Cardiac septum (tissue), 1 donor: ENCODE data around the gene STRIP2. TPM values are rescaled to one million over a fixed set of nuclear protein-coding genes. Genes with fewer than 3 reads are reported as not detected.
"Not testable (repeated sequence)": the region's sequence is repeated elsewhere in the genome, so short reads cannot be mapped to it uniquely, and the experiment has no call there.

Experiments
- DNase-seq: peaks from one replicate; pipeline ENCODE4 v3.0.0-alpha.2; 2020; ENCODE audit warnings: low spot score
- intact Hi-C: fragments of 100-400 bp; cut with DNase I; formaldehyde crosslinking; loops from one replicate; pipeline ENCODE4 v1.14.0; 2022
- long read RNA-seq: library from polyadenylated mRNA; unstranded; transcript quantifications from one replicate; pipeline ENCODE4 v2.0.0, GENCODE V29; 2021
- total RNA-seq: library from RNA; stranded (reverse); fragmentation: NEBNext Ultra II Directional; extraction: Animal tissue kit (Norgen Biotek cat#: 25700); gene quantifications from one replicate; pipeline ENCODE4 v1.2.1, GENCODE V29; 2021
- donor health status: DM: no; HTN: no; CAD: no.

The STRIP2 gene
- 20.4 TPM for total RNA-seq
- long read RNA-seq, full-length matches to known transcripts: 3 of 16 reads
- long read RNA-seq, partial matches to known transcripts: 6 of 16 reads
- long read RNA-seq, other reads (novel, unspliced or antisense): 7 of 16 reads

DNA sequence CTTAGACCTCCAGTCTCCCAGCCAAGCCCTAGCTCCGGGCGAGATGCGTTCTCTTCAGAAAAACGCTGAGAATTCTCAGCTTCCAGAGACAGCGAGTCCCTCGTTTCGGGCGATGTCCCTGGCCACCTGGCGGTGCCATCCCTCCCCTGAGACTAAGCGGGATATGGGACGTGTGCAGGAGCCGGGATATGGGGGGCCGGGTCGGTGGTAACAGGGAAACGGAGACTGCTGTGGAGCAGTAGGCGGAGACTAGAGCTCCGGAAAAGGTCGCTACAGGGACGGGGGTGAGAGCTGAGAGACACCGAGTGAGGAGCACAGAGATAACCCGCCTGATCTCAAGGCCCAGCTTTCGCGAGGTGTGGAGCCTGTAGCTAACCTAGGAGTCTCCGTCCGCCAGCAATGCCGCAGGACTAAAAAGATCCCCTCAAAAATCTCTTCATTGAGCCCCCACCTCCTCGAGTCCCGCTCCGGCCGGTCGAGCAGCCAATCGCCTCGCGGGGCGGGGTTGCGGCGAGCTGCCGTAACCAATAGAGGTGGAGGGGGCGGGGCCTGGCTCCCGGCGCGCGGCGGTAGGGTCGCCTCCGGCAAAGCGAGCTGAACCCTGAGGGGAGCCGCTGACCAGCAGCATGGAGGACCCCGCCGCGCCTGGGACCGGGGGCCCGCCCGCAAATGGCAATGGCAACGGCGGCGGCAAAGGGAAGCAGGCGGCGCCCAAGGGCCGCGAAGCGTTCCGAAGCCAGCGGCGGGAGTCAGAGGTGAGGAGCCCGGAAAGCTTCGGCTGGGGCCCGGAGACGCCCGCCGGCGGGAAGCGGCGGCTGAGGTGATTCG, at the start of gene STRIP2:
Gene STRIP2, plus strand, starts transcription at position 586 of the 828 bp plus-strand sequence. Its CDS starts 41 bp downstream, at position 627.
- peak; percentile 96 for DNase-seq
- intact Hi-C loops: no loop called here

DNA sequence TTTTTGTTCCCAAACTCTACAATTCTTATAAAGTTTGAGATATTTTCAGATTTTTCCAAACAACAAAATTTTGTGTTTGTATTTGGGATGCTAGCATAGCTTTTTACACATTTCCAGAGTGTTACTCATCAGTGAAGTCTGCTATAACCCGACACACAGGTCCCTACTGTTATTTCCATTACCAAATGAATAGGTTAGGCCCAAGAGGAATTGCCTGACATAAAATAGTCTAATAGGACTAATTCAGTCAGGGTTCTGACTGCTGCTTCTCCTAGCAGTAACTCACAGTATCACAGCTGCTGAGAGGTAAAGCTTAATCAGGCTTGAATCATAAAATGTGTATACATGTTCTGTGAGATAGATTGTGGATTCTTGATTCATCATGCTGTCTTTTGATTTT, 49.1 kb upstream of the STRIP2 start:
- intact Hi-C loops: no loop called here

DNA sequence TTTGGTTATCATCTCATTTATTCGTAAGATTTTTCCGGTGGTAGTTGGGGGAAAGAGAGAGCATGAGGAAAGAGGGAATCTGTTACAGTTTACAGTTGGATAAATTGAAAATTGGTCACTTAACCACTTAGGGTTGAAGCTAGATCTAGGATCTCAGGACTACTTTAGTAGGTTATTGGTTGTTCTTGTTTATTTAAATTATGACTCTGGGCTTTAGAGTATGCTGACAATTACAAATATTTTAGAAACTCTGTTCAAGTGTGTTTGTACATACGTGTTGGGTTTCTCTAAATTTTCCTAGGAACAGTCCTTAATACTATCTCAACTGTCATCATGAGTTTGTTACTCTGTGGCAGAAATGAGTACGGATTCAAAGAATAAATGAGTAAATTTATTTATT, 48.6 kb upstream of the STRIP2 start:
- DNase-seq: no peak
- intact Hi-C loops: no loop called here

More for the DNA sequence above, 49.1 kb upstream of the STRIP2 start:
- no peak for DNase-seq

GRCh38 chr7:129386506-129386905, 47.7 kb upstream of the STRIP2 start:
- intact Hi-C loops: no loop called here
- DNase-seq: no peak

DNA sequence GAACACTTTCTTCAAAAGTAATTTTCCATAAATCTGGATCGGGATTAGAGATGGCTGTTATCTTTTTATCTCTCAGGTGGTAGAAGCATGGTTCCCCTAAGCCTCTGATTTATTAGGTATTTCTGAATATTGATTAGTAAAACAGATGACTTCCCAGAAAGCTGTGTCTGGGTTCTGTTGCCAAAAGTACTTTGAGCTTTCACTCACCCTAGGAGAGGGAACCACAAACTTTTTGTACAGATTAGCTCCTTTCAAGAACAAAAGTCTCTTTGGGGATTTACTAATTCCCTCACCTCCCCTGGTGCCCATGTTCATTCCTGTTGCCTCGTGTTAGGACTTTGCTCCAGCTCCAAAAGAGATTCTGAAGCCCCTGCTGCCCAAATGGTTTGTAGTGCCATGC, 46.7 kb upstream of the STRIP2 start:
- DNase-seq: no peak
- intact Hi-C loops: no loop called here

GRCh38 chr7:129388333-129389098, 45.7 kb upstream of the STRIP2 start:
- intact Hi-C loops: no loop called here

GRCh38 chr7:129389829-129390228, 44.4 kb upstream of the STRIP2 start:
- no peak for DNase-seq
- intact Hi-C loops: no loop called here

More at GRCh38 chr7:129388333-129389098, 45.7 kb upstream of the STRIP2 start:
- DNase-seq: no peak

DNA sequence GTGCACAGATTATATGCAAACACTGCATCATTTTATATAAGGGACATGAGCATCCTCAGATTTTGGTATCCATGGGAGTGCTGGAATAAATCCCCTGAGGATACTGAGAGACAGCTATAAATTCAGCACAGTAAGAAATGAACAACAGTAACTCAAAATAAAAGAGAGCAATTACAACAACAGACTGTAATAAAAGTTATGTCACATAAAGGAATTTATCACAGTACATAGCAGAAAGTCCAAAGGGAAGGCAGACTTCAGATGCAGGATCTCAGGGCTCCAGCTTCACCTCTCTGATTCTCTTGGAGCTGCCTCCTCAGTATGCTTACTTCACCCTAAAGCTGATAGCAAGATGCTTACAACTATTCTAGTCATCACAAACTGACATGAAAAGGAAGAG, 43.9 kb upstream of the STRIP2 start:
- intact Hi-C loops: no loop called here
- no peak for DNase-seq

DNA sequence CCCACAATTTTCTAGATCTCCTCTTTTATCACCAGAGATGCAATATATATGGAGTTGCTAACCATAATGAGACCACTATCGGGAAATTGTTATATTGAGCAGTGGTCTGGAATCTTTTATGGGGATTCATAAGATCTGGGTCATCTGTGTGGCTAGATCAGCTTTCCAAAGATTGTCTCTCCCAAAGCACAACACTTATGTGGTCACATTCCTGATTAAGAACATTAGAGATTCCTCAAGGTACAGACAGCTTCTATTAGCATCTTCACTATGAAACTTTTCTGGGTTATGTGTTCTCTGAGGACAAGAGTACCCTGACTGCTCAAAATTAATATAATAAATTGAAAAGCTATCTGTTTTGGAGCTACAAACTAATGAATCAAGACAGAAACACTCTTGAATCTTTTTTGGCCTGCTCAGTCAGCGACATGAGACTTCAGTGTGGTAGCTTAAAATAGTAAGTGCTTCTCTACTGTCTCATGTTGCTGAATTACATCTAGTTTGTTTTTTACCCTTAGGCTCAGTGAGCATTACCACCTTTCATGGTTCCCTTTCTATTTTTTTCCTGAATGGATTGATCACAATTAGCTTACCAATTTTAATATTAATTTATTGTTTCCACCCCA, 42.6 kb upstream of the STRIP2 start:
- no peak for DNase-seq
- intact Hi-C loops: no loop called here

GRCh38 chr7:129393255-129393654, 41.0 kb upstream of the STRIP2 start:
- DNase-seq: no peak
- intact Hi-C loops: no loop called here

GRCh38 chr7:129394101-129394500, 40.1 kb upstream of the STRIP2 start:
- intact Hi-C loops: no loop called here
- DNase-seq: no peak

DNA sequence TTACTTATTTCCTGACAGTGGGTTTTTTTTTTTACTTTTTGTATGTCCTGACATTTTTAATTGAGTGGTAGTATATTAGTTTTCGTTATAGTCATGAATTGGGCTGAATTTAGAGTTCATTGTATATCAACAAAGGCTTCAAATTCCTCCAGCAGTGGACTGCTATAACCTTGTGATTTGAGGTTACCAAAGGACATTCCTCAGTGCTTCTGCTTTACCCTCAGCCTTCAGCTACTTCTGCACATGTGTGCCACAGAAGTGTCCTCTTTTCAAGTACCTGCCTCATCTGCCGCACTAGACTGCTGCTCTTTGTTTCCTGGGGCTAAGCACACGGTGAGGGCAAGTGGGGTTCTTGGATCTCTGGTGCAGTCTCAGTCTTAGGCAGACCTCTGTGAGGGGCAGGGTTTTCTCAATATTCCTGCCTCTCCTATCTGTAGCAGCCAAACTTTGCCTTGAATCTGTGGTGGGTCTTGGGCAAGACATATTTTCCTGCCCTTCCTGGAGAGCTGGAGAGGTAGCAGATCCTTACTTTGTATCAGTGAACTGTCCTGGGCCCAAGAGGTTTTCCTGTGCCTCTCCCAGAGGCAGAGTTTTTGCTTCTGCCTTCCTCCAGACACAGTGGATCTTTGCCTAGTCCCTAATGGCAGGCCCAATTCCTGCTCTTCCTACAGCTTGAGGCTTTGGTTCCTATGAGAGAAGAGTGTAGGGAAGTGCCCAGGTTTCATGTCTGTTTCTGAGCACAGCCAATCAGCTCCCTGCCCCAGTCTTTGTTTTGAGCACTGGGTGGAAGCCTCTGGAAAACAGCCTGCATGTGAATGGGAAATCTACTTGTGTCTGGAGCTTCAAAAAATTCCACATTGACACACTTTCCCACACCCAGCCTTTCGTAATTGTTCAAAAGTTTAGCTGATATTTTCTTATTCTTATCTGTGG, 39.0 kb upstream of the STRIP2 start:
- intact Hi-C loops: no loop called here
- no peak for DNase-seq

- intact Hi-C loops: no loop called here
- no peak for DNase-seq
Observed at GRCh38 chr7:129401228-129401966, 32.8 kb upstream of the STRIP2 start.

GRCh38 chr7:129401967-129402860, 32.0 kb upstream of the STRIP2 start:
- intact Hi-C loops: no loop called here
- DNase-seq: no peak

DNA sequence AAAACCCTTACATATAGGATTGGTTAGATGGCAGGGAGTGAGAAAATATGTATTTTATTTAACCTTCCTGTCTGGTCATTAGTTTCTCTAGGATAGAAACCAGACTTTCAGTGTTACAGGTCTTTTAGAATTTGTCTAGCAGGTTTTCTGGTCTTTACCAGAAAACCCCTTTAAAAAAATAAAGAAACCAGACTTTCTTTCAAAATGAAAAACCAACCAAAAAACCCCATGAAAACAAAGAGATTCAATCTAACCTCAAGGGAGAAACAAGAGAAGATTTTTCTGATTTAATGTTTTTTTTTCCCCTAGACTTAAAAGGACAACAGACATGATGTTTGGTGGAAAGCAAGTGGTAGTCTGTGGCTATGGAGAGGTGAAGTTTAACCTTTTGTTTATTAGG, 28.7 kb upstream of the STRIP2 start:
- intact Hi-C loops: no loop called here
- DNase-seq: no peak

GRCh38 chr7:129410238-129410637, 24.0 kb upstream of the STRIP2 start:
- DNase-seq, intact Hi-C loops: not testable (repeated sequence)

GRCh38 chr7:129412501-129412900, 21.7 kb upstream of the STRIP2 start:
- intact Hi-C loops: no loop called here
- DNase-seq: no peak
